Naive B cell (primary cell): ENCODE measurements around the gene TMEM95. TPM values are rescaled to one million over a fixed set of nuclear protein-coding genes. Genes with fewer than 3 reads are reported as not detected.
"Not testable (repeated sequence)": the region's sequence is repeated elsewhere in the genome, so short reads cannot be mapped to it uniquely, and the experiment has no call there.

ENCODE experiments used
- ATAC-seq, 2 donors: fragments of 150-1000 bp; cut with Tn5 transposase; 2 replicates each; pipeline ENCODE4 v1.10.0; 2021; ENCODE audit warnings: low read depth in 2 of 2, mild to moderate bottlenecking in 2 of 2, moderate library complexity in 2 of 2
- DNase-seq: peaks from one replicate; pipeline ENCODE4 v3.0.0; 2022
- H3K27ac Mint-ChIP-seq, 6 donors: one replicate each; pipeline ENCODE4 v1.8.0; 2020 to 2022; ENCODE audit warnings: mild to moderate bottlenecking in 6 of 6, mixed read lengths in 6 of 6, moderate library complexity in 5 of 6, inconsistent platforms in 2 of 6
- H3K27me3 Mint-ChIP-seq, 3 donors: one replicate each; pipeline ENCODE4 v1.8.0; 2021 to 2022; ENCODE audit warnings: mixed read lengths in 3 of 3, mild to moderate bottlenecking in 1 of 3
- H3K36me3 Mint-ChIP-seq, 2 donors: one replicate each; pipeline ENCODE4 v1.8.0; 2020 to 2022; ENCODE audit warnings: mixed read lengths in 2 of 2, inconsistent platforms in 1 of 2, mild to moderate bottlenecking in 1 of 2
- H3K4me1 Mint-ChIP-seq, 3 donors: one replicate each; pipeline ENCODE4 v1.8.0; 2020 to 2022; ENCODE audit warnings: mixed read lengths in 3 of 3, inconsistent platforms in 1 of 3, mild to moderate bottlenecking in 1 of 3, moderate library complexity in 1 of 3
- H3K4me3 Mint-ChIP-seq, 8 donors: one replicate each; pipeline ENCODE4 v1.8.0; 2020 to 2022; ENCODE audit warnings: mild to moderate bottlenecking in 8 of 8, mixed read lengths in 8 of 8, moderate library complexity in 8 of 8, inconsistent platforms in 2 of 8
- H3K9me3 Mint-ChIP-seq, 7 donors: one replicate each; pipeline ENCODE4 v1.8.0; 2020 to 2022; ENCODE audit warnings: mixed read lengths in 7 of 7, mild to moderate bottlenecking in 5 of 7, inconsistent platforms in 2 of 7, moderate library complexity in 1 of 7
- polyA plus RNA-seq, 6 donors: library from polyadenylated mRNA; unstranded; fragments of 300-500 nt; fragmentation: Illumina TruSeq; gene quantifications; one replicate each; pipeline ENCODE4 v1.2.3, GENCODE V29; 2021; ENCODE audit warnings: low read depth in 6 of 6

Gene TMEM95
- polyA plus RNA-seq, 6 donors from 2014 or later: not detected

DNA sequence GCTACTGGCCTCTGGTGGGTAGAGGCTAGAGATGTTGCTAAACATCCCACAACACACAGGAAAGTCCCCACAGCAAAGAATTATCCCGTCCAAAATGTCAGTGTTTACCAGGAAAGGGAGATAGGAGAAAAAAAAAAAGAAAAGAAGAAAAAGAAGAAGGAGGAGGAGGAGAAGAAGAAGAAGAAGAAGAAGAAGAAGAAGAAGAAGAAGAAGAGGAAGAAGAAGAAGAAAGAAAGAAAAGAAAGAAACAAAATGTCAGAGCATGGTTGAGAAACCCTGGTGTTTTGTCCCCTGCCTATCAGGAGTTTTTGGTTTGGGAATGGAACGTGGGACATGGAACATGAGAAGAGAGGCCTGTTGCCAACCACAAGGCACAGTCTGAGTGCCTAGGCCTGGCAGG is 2.4 kb downstream of the TMEM95 start:
- no peak overlapping the region for H3K27ac Mint-ChIP-seq
- no peaks in the 10 kb centered on the region for H3K9me3 Mint-ChIP-seq
- peaks cover 0 to 19% (median 3%) of the 10 kb centered on the region in 3 donors for H3K27me3 Mint-ChIP-seq
- peaks cover 24 to 28% (median 26%) of the 10 kb centered on the region in 3 donors for H3K4me1 Mint-ChIP-seq
- DNase-seq: no peak
- H3K4me3 Mint-ChIP-seq: no peak overlapping the region
- no peaks in the 10 kb centered on the region for H3K36me3 Mint-ChIP-seq
- no peak for ATAC-seq

DNA sequence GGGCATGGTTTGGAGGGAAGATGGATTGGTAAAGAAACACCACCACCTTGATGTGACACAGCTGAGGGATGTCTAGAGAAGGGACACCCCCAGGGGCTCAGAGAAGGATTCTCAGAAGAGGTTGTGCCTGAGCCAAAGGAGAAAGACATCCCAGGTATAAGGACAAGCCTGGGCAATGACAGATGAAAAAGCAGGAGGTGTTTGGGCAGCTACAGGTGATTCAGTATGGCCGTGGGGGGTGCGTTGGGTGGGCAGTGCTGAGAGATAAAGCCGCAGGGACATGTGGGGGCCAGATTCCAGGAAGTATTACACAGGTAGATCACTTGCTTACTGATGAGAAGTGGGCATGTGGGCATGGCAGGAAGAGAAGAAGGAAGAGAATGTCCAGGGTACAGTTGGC is 7.0 kb downstream of the TMEM95 start:
- DNase-seq (no peak), ATAC-seq (no peak)
- Mint-ChIP-seq H3K9me3 (no peaks in the 10 kb centered on the region), H3K4me1 (peaks cover 0 to 3% (median 0%) of the 10 kb centered on the region in 3 donors), H3K4me3 (peak overlapping the region in 2 of 8 donors; percentile 6 to 25), H3K27me3 (peaks cover 3 to 29% (median 8%) of the 10 kb centered on the region in 3 donors), H3K36me3 (no peaks in the 10 kb centered on the region), H3K27ac (no peak overlapping the region)

DNA sequence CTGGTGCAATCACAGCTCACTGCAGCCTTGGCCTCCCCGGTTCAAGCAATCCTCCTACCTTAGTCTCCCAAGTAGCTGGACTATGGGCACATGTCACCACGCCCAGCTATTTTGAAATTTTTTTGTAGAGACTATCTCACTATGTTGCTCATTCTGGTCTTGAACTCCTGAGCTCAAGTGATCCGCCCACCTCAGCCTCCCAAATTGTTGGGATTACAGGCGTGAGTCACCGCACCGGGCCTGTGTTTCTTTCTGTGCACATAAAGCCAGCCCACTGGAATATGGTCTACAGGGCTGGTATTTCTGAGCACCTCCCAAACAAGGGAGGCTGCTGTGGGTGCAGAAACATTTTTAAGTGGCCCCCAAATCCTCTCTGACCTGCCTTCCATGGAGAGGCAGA is 8.4 kb downstream of the TMEM95 start:
- DNase-seq (no peak), ATAC-seq (no peak)
- no peak overlapping the region for H3K4me3 Mint-ChIP-seq
- H3K4me1 Mint-ChIP-seq: peaks cover 0 to 3% (median 2%) of the 10 kb centered on the region in 3 donors
- H3K27me3 Mint-ChIP-seq: peaks cover 3 to 29% (median 8%) of the 10 kb centered on the region in 3 donors
- no peak overlapping the region for H3K27ac Mint-ChIP-seq
- no peaks in the 10 kb centered on the region for H3K36me3 Mint-ChIP-seq
- no peaks in the 10 kb centered on the region for H3K9me3 Mint-ChIP-seq

DNA sequence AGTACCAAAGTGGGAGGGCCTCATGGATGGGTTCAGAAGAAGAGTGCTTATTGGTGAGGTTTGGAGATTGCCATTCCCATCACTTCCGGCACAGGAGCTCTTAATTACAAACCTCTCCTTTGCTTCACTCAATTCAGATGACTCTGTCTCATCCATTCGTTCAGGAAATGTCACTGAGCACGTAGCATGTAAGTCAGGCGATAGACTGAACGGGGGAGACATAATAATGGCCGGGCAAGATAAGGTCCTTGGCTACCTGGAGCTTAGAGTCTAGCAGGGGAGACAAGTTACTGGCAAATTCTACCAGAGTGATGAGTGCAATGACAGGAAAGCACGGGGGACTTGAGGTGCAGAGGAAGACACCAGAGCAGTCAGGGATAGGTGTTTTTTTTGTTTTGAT is 11.0 kb downstream of the TMEM95 start:
- H3K27me3 Mint-ChIP-seq: peaks cover 0 to 42% (median 26%) of the 10 kb centered on the region in 3 donors
- not testable (repeated sequence) for DNase-seq, ATAC-seq, H3K4me3 Mint-ChIP-seq, H3K27ac Mint-ChIP-seq, H3K9me3 Mint-ChIP-seq, H3K36me3 Mint-ChIP-seq, H3K4me1 Mint-ChIP-seq

DNA sequence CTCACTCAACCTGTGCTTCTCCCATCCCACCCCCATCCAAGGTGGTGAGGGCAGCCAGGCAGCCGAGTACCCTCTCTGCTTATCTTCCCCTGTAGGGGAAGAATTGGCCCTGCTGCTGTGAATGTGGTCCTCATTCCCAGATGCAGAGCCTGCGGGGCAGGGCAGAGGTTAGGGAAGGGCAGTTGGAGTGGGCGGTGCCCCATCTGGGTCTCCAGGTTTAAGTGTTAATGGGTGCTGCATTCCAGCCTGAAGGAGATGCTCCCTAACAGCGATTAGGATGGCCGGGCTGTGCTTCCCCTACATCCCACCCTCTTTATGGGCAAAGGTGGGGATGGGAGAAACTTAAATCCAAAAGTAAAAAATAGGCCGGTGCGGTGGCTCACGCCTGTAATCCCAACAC is 12.1 kb downstream of the TMEM95 start:
- Mint-ChIP-seq H3K36me3 (no peaks in the 10 kb centered on the region), H3K4me3 (no peak overlapping the region), H3K4me1 (peaks cover 2 to 8% (median 3%) of the 10 kb centered on the region in 3 donors), H3K27me3 (peaks cover 0 to 37% (median 27%) of the 10 kb centered on the region in 3 donors), H3K27ac (no peak overlapping the region), H3K9me3 (no peaks in the 10 kb centered on the region)
- DNase-seq: no peak
- no peak for ATAC-seq

DNA sequence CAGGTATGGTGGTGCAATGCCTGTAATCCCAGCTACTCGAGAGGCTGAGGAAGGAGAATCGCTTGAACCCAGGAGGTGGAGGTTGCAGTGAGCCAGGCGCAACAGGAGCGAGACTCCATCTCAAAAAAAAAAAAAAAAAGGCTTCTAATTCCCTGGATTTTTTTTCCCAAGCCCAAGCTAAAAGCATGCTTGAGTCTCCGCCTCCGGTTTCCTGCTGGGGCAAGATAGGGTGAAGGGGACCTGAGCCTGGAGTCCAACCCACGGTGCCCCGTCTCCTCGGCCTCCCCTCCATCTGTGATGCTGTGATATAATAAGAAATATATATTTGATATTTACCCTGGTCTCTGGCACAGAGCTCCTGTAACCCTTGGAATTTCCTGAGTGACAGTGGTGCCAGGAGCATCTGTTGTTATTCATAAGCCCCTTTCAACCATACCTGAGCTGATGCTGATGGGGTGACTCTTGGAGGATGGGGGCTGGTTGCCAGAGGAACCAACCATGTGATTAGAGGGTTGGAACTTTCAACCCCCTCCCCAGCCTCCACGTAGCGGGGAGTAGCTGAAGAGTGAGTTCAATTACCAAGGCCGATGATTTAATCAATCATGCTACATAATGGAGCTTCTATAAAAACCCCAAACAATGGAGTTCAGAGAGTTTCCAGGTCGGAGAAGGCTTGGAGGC is 13.1 kb downstream of the TMEM95 start:
- peaks cover 0 to 38% (median 27%) of the 10 kb centered on the region in 3 donors for H3K27me3 Mint-ChIP-seq

DNA sequence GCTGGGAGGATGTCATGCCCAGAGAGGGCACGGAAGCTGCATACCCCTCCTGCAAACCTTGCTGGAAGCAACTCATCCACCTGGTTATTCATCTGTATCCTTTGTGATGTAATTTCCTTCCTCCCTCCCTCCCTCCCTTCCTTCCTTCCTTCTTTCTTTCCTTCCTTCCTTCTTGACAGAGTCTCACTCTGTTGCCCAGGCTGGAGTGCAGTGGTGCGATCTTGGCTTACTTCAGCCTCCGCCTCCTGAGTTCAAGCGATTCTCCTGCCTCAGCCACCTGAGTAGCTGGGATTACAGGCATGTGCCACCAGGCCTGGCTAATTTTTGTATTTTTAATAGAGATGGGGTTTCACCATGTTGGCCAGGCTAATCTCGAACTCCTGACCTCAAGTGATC is 13.6 kb downstream of the TMEM95 start:
- Mint-ChIP-seq H3K4me3 (peak overlapping the region in 1 of 8 donors; percentile 60), H3K27me3 (peaks cover 0 to 38% (median 27%) of the 10 kb centered on the region in 3 donors)
- H3K36me3 Mint-ChIP-seq: not testable (repeated sequence)

More for the DNA sequence above, 13.1 kb downstream of the TMEM95 start:
- H3K4me3 Mint-ChIP-seq: no peak overlapping the region
- ATAC-seq (no peak), DNase-seq (no peak)
- no peaks in the 10 kb centered on the region for H3K36me3 Mint-ChIP-seq
- H3K9me3 Mint-ChIP-seq: no peaks in the 10 kb centered on the region
- H3K27ac Mint-ChIP-seq: no peak overlapping the region
- H3K4me1 Mint-ChIP-seq: peaks cover 2 to 8% (median 3%) of the 10 kb centered on the region in 3 donors

DNA sequence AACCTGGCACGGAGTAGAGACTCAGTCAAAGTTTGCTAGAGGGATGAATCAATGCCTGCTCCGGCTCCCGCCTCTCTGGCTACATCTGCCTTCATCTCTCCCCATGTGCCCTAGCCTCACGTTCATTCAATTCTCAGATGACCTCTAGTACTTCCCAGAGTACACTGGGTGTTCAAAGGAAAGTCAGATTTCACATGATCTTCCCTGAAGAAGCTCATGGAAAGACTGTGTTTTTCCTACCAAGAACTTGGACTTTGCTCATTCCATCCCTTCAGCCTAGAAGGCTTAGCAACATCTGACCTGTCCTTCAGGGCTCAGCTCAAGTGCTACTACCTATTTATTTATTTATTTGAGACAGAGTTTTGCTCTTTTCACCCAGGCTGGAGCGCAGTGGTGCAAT is 14.9 kb downstream of the TMEM95 start:
- Mint-ChIP-seq H3K9me3 (no peaks in the 10 kb centered on the region), H3K4me3 (no peak overlapping the region), H3K27ac (no peak overlapping the region), H3K27me3 (peaks cover 0 to 38% (median 27%) of the 10 kb centered on the region in 3 donors), H3K36me3 (no peaks in the 10 kb centered on the region), H3K4me1 (peaks cover 2 to 8% (median 3%) of the 10 kb centered on the region in 3 donors)
- no peak for DNase-seq
- ATAC-seq: no peak

More for the DNA sequence above, 13.6 kb downstream of the TMEM95 start:
- H3K27ac Mint-ChIP-seq, H3K4me1 Mint-ChIP-seq, ATAC-seq, H3K9me3 Mint-ChIP-seq, DNase-seq: not testable (repeated sequence)

DNA sequence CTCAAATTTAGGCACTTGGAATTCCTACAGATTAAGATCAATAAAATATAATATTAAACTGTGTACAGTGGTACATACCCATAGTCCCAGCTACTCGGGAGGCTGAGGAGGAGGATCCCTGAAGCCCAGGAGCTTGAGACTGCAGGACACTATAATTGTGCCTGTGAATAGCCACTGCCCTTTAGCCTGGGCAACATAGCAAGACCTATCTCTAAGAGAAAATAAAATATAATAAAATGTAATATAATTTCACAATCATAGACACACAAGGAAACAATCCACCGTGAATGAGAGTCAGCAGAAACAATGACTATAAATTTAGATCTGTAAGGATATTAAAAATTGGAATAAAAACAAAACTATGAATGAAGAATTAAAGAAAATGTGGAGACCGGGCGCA is 15.9 kb downstream of the TMEM95 start:
- peaks cover 0 to 8% (median 2%) of the 10 kb centered on the region in 3 donors for H3K4me1 Mint-ChIP-seq
- H3K4me3 Mint-ChIP-seq: no peak overlapping the region
- no peaks in the 10 kb centered on the region for H3K9me3 Mint-ChIP-seq
- no peak for DNase-seq
- no peak for ATAC-seq
- no peak overlapping the region for H3K27ac Mint-ChIP-seq
- H3K36me3 Mint-ChIP-seq: no peaks in the 10 kb centered on the region
- peaks cover 0 to 29% (median 19%) of the 10 kb centered on the region in 3 donors for H3K27me3 Mint-ChIP-seq

DNA sequence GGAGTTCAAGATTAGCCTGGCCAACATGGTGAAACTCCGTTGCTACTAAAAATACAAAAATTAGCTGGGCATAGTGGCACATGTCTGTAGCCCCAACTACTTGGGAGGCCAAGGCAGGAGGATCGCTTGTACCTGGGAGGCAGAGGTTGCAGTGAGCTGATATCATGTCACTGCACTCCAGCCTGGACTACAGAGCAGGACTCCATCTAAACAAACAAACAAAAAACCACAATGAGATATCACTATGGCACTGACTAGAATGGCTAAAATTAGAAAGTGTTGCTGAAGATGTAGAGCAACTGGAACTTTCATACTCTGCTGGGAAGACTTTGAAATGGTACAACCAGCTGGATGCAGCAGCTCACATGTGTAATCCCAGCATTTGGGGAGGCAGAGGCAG is 19.4 kb downstream of the TMEM95 start:
- H3K27ac Mint-ChIP-seq: no peak overlapping the region
- peaks cover 3 to 6% of the 10 kb centered on the region in 2 donors for H3K36me3 Mint-ChIP-seq
- no peak overlapping the region for H3K4me3 Mint-ChIP-seq
- ATAC-seq (no peak), DNase-seq (no peak)
- no peaks in the 10 kb centered on the region for H3K4me1 Mint-ChIP-seq
- H3K9me3 Mint-ChIP-seq: peaks cover 0 to 5% (median 4%) of the 10 kb centered on the region in 7 donors
- peaks cover 10 to 42% (median 28%) of the 10 kb centered on the region in 3 donors for H3K27me3 Mint-ChIP-seq

DNA sequence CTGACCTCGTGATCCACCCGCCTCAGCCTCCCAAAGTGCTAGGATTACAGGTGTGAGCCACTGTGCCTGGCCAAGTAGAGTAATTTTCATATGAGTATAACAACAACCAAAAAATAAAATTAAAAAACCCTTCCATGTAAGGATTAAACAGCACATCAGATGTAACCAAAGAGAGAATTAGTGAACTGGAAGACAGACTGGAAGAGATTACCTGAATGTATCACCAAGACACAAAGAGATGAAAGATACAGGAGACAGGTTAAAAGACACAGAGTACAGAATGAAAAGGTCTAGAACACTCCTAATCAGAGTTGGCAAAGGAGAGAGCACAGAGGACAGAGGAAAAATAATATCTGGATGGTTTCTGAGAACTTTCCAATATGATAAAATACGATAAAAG is 24.2 kb downstream of the TMEM95 start:
- no peak overlapping the region for H3K27ac Mint-ChIP-seq

DNA sequence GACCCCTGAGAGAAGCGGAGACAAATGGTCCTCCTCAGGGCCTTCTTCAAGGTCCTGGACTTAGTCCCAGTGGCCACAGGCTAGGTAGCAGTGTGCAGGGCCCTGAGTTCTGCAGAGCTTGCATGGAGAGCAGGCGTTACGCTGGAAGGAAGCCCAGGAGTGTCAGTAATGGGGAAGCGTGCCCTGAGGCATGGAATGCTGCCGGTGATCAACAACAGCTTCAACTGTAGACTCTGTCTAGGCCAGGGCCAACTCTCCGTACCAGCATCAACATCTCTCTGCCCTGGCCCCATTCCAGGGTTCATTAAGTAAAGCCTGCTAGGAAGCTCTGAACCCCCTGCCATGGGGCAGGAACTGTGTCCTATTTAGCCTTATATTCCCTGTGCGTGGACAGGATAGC is 25.4 kb downstream of the TMEM95 start:
- DNase-seq: no peak
- H3K36me3 Mint-ChIP-seq: peaks cover 3 to 8% of the 10 kb centered on the region in 2 donors
- peaks cover 38 to 55% (median 45%) of the 10 kb centered on the region in 3 donors for H3K27me3 Mint-ChIP-seq
- H3K4me3 Mint-ChIP-seq: peak overlapping the region in 2 of 8 donors; percentile 9 to 10
- H3K27ac Mint-ChIP-seq: no peak overlapping the region
- no peak for ATAC-seq
- peaks cover 11 to 16% (median 15%) of the 10 kb centered on the region in 3 donors for H3K4me1 Mint-ChIP-seq
- peaks cover 0 to 6% (median 5%) of the 10 kb centered on the region in 7 donors for H3K9me3 Mint-ChIP-seq

More for the DNA sequence above, 24.2 kb downstream of the TMEM95 start:
- DNase-seq (no peak), ATAC-seq (no peak)
- H3K4me1 Mint-ChIP-seq: peaks cover 5 to 10% (median 7%) of the 10 kb centered on the region in 3 donors
- no peak overlapping the region for H3K4me3 Mint-ChIP-seq
- H3K27me3 Mint-ChIP-seq: peaks cover 38 to 55% (median 45%) of the 10 kb centered on the region in 3 donors
- peaks cover 0 to 6% (median 5%) of the 10 kb centered on the region in 7 donors for H3K9me3 Mint-ChIP-seq
- H3K36me3 Mint-ChIP-seq: peaks cover 3 to 8% of the 10 kb centered on the region in 2 donors

DNA sequence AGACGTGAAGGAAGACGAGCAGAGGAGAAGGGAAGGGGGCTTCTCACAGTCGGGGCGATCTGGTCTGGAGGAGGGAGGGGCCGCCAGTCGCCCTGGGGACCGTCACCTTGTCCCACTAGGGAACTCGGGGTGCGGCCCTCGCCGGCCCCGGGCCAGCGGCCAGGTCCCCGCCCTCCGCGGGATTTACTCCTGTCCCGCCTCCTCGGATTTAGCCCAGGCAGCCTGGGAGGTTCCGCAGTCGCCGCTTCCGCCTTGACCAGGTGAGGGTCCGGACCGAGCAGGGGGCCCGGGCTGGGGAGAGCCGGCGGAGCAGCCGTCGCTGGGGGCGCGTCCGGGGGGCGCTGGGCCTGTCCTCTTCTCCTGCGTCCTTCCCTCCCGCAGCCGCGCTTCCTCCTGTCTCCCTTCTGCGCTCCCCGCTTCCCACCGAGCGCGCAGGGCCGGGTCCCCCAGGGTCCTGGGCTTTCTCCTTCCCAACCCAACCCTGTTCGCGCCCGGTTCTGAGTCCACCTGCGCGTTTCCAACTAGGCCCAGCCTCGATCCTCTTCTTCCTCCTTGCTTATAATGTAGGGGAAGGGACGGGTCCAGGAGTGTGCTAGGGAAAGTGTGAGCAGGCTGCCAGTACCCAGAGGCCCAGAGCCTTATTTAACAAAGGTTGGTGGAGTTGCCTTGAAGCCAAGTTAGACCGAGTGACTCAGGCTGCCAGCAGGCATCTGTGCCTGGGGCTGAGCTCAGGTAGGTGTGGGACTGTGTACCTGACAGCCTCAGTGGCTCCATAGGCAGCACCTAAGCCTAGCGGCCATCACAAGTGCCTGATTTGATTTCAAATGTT is 26.1 kb downstream of the TMEM95 start, which contains the start of gene TNK1:
Gene TNK1 (plus strand): TSS at position 235 of the 829 bp plus-strand sequence. CDS start 1,838 bp downstream, outside the sequence.
- Mint-ChIP-seq H3K27ac (peak within 1 kb of the TSS in 3 of 6 donors; percentile 21 to 52 (median 41)), H3K27me3 (peaks cover 38 to 55% (median 45%) of the 10 kb centered on the region in 3 donors)
- DNase-seq: no peak

More for the DNA sequence above, 26.1 kb downstream of the TMEM95 start, which contains the start of gene TNK1:
- Mint-ChIP-seq H3K4me3 (peak within 1 kb of the TSS in 6 of 8 donors; percentile 6 to 65 (median 40)), H3K36me3 (peaks cover 3 to 8% of the 10 kb centered on the region in 2 donors), H3K4me1 (peaks cover 14 to 16% (median 15%) of the 10 kb centered on the region in 3 donors), H3K9me3 (peaks cover 0 to 6% (median 5%) of the 10 kb centered on the region in 7 donors)
- no peak for ATAC-seq
